Epithelial cell of umbilical artery (primary cell): Measurements from ENCODE around the gene HSPA12A. TPM values are rescaled to one million over a fixed set of nuclear protein-coding genes. Genes with fewer than 3 reads are reported as not detected.

ENCODE experiments used
- total RNA-seq: library from RNA; depleted of rRNA; stranded (reverse); fragments of >200 nt; gene quantifications from 2 replicates; pipeline ENCODE4 v1.2.3, GENCODE V29; 2014

HSPA12A gene
- 0.30 and 0.32 TPM in 2 replicates for total RNA-seq

GRCh38 chr10:116742367-116743265, at the start of gene HSPA12A:
Gene HSPA12A, minus strand, starts transcription at chr10:116742566. Its CDS starts 97 bp downstream, at chr10:116742469.

Other genes with a start within 250 kb of the HSPA12A start
- not detected in 2 replicates for gene PNLIP, start 196.6 kb downstream of the HSPA12A start, total RNA-seq
- gene PNLIPRP1, start 151.6 kb downstream of the HSPA12A start, total RNA-seq, result not detected in 2 replicates
- not detected in 2 replicates for gene PNLIPRP2, start 121.6 kb downstream of the HSPA12A start, total RNA-seq
- gene ENO4, start 106.9 kb upstream of the HSPA12A start, total RNA-seq, result not detected in 2 replicates